GM18505 (cell line): ENCODE data around the gene LSM3.

Source experiments
- ATAC-seq: cut with Tn5 transposase; IDR thresholded peaks from one replicate; pipeline ENCODE4 v1.9.1; 2021; ENCODE audit not compliant: unreplicated experiment
- POLR2A ChIP-seq: IDR thresholded peaks from 4 replicates; pipeline ENCODE4 v1.6.1; 2011; ENCODE audit warnings: borderline replicate concordance; ENCODE audit not compliant: insufficient read depth, insufficient read length; ENCODE audit errors: extremely low read depth

LSM3 gene

GRCh38 chr3:14157951-14158350 lies 20.7 kb upstream of the LSM3 start:
- no peak for ATAC-seq
- no peak for TF ChIP-seq POLR2A

- no peak for ATAC-seq
- no peak for TF ChIP-seq POLR2A
These were observed 20.2 kb upstream of the LSM3 start for GRCh38 chr3:14158370-14158769.

DNA sequence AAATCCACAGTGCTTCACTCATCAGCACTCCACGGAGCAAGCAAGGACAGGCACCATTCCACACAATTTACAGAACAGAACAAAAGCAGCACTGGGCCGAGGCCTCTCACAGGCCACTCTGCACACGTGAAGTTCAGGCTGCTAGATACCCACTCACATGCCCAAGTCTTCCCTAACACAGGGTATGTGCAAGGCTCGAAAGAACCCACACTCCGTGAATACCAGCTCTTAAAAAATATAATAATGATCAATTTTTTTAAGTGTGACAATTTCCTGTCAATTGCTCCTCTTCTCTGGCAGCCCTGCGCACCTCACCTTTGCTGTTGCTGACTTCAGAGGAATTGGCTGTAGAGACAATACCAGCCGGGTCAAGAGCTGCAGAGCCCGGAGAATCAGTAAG lies 19.2 kb upstream of the LSM3 start:
- TF ChIP-seq POLR2A, result no peak
- ATAC-seq, result no peak

DNA sequence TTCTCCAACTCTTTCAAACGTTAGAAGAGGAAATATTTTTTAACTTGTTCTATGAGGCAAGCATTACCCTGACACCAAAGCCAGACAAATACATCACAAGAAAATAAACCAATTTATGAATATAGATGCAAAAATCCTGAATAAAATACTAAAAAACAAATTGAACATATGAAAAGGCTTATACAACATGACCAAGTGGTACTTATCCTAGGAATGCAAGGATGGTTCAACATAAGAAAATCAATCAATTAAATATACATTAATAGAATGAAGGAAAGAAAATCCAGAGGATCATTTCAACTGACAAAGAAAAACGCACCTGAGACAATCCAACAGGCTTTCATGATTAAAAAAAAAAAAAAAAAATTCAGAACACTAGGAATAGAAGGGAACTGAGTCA lies 17.3 kb upstream of the LSM3 start:
- no peak for ATAC-seq
- TF ChIP-seq POLR2A, result no peak

DNA sequence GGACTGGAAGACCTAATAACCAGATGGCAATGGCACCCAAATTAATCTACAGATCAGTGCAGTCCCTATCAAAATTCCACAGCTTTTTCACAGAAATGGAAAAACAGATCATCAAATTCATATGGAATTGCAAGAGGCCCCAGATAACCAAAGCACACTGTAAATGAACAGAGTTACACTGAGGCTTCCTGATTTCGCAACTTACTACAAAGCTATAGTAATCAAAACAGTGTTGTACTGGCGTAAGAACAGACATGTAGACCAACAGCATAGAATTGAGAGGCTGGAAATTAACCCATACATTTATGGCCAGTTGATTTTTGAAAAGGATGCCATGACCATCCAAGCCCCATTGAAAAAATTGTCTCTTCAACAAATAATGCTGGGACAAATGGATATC lies 16.4 kb upstream of the LSM3 start:
- ATAC-seq, result no peak
- no peak for TF ChIP-seq POLR2A

DNA sequence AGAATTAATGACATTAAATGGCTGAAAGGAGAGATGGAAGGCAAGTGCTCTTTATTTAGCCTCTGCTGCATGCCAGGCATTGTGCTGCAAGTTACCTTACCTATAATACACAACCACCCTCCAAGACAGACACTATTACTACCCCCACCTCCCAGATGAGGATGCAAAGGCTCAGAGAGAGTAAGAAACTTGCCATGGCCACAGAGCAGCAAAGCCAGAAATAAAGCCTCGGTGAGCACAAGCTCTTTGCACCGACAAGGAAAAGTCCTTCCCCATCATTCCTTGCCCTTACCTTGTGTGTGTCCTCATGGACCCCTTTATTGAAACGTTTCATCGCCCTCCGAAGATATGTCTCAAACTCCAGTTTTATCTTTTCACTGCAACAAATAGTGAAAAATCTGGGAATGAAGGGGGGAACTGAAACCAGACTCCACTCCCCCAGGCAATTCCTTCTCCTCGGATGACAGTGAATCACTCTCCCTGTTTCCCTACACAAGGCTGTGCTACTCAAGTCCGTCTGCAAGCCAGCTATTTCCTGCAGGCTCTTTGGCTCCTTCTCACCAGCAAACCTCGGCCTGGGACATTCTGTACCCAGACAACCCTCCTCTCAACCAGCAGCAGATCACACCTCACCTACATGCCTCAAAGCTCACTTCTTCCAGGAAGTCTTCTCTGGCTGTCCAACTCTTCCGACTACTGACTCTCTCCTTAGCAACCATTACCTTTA lies 11.6 kb upstream of the LSM3 start:
- ATAC-seq, result no peak
- no peak for TF ChIP-seq POLR2A

DNA sequence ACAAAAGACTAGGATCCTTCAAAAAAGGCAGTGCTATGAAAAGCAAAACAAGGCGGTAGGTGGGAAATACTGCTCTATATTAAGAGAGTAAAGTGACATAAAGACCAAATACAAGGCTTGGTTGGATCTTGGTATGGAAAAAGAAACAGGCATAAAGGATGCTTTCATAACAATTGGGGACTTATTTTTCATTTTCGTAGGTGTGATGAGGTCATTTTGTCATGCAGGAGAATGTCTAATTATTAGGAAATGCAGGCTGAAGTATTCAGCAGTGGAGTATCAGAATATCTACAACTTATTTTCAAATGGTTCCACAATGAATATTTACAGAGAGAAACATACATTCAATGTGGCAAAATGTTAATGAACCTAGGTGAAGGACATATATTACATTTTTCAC lies 9.2 kb upstream of the LSM3 start:
- TF ChIP-seq POLR2A, result no peak
- ATAC-seq, result no peak

DNA sequence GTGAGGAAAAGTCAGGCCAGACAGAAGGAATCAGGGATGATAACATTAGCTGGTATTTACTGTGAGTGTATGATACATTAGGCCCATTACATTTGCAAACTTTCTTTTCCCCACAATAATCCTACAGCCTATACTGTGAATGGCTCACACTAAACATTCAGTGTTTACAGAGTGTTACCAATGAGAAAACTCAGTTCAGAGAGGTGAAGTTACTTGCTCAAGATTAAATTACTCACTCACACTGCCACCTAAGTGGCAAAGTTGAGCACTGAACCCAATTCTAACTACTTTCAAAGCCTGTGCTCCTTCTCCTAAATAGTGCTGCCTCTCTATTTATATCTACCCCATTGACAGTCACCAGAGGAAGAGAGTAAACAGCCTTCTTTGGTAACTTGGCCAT lies 8.7 kb upstream of the LSM3 start:
- no peak for ATAC-seq
- no peak for TF ChIP-seq POLR2A

DNA sequence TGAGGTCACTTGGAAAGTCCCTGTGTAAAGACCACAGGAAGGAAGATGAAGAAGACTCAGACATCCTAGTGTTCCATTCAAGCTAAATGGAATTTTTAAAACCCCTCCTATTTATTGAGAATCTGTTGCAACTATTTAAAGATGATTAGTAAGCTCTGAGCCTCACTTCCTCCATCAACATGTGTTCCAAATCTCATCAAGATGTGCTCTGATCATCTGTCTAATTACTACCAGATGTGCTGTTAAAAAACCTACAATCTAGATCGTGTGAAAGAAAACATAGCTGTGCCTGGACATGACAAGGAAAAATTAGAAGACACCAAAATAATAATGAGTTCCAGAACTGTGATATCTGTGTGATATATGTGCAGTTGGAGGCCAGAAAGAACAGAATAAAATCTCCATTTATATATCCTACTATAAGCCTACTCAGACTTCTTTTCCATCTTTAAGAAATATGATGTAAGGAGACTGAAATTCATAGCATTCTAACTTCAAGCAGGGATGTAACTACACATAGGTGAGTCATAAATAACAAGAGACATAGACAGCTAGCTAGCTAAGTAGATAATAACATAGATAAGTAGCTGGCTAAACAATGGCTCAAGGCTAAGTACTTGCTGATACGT lies 8.0 kb upstream of the LSM3 start:
- no peak for ATAC-seq
- no peak for TF ChIP-seq POLR2A

DNA sequence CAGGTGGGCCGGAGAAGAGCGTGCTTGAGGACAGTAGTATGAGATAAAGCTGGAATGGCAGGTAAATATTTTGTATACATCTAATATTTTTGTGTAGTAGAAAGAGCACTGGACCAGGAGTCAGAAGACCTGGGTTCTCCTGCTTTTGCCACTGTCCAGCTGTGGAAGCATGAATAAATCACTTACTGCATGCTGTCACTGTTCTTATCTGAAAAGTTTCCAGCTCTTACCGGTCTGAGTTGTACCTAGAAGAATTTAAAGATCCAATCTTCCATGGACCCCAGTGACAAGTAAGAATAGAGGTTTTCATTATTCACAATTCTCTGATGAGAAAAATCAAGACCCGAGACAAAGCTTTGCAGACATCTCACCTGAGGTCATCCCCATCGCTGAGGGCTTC lies 6.1 kb upstream of the LSM3 start:
- ATAC-seq, result no peak
- no peak for TF ChIP-seq POLR2A

DNA sequence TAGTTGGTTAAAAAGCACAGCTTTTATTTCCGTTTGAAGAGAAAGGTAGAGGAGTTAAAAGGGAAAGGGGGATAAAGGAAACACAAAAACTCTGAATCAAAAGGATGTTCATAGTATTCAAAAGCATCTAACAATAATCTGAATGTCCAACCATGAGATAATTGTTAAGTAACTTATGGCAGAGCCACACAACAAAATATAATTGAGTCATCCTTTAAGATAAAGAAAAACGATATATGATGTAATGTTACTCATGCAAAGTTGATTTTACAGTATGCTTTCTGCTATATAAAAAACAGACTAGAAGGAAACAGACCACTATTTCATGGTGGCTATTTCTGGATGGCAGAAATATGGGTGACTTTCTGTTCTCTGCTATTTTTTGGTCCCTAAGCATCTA lies 4.1 kb upstream of the LSM3 start:
- no peak for ATAC-seq
- no peak for TF ChIP-seq POLR2A

- no peak for ATAC-seq
- TF ChIP-seq POLR2A, result no peak
These were observed 3.1 kb upstream of the LSM3 start for GRCh38 chr3:14175383-14176037.

DNA sequence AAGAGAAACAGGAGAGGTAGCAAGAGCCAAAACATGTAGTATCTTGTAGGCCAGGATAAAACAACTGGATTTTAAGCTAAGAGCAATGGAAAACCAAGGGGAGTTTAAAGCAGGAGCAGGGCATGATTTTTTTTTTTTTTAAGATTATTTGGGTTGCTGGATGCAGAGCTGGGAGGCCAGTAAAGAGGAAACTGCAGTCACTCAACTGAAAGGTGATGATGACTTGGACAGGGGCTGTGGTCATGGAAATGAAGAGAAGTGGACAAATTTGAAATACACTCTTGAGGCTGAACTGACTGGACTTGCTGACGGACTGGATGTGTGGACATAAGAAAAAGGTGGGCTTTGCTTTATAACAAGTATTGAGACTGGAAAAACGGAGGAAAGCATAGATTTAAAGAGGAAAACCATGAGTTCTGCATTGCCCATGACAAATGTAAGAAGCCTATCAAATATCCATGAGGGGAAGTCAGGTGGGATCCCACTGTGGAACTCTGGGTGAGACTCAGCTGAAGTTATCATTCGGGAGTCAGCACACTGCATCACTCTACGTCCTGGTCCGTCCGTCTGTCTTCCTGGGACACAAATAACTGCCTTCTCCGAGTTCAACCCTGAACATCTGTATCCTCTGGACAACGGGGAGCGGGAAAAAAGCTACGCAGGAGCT lies 904 bp upstream of the LSM3 start:
- TF ChIP-seq POLR2A, result no peak
- ATAC-seq, result peak; percentile 15

DNA sequence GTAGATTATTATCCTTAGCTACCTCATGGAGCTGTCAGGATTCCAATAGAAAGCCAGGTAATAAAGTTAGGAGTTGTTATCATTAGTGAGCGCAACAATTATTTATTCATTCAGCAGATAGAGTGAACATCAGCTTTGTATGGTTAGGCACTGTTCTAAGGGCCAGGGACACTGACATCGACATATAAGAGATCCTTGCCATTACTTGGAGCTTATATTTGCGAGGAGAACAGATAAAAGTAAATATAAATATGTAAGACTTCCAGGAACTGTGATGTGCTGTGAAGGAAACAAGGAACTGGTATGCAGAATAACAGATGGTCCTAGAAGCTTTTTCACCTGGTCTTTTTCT lies 473 bp downstream of the LSM3 start:
- ATAC-seq, result no peak
- TF ChIP-seq POLR2A, result no peak
